ENCODE data around the gene STARD3. TPM values are rescaled to one million over a fixed set of nuclear protein-coding genes. Genes with fewer than 3 reads are reported as not detected.

Gene STARD3
- total and polyA plus RNA-seq, 2 of the 13 experiments (the other 11 are each of a cell fraction or from before 2014, with no cell fraction given) = 34.6 to 100 TPM

- TF ChIP-seq, protein P1, sequence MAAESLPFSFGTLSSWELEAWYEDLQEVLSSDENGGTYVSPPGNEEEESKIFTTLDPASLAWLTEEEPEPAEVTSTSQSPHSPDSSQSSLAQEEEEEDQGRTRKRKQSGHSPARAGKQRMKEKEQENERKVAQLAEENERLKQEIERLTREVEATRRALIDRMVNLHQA (CRISPR knock-in tag; IDR thresholded peaks at IDR 0.05) = no peak
- TF ChIP-seq ISL2 (CRISPR knock-in tag; IDR thresholded peaks at IDR 0.05) (peak; percentile 63), GZF1 (CRISPR knock-in tag; IDR thresholded peaks at IDR 0.05) (no peak; the same call in 1 of the 2 replicates), TCF12 (IDR thresholded peaks at IDR 0.05) (no peak), TCF12 (CRISPR knock-in tag; IDR thresholded peaks at IDR 0.05) (no peak), SPEN (CRISPR knock-in tag; IDR thresholded peaks at IDR 0.05; ENCODE audit: low read depth) (peak; percentile 61), SALL1 (CRISPR knock-in tag; IDR thresholded peaks at IDR 0.05) (peak; percentile 83), ZHX2 (IDR thresholded peaks at IDR 0.05; ENCODE audit: low read depth) (no peak), ZHX2 (CRISPR knock-in tag; IDR thresholded peaks at IDR 0.05; ENCODE audit: borderline replicate concordance) (peak; percentile 72; the same call in 1 of the 2 replicates), MEF2D (CRISPR knock-in tag; IDR thresholded peaks at IDR 0.05) (no peak; the same call in 1 of the 2 replicates), ZMAT3 (CRISPR knock-in tag; conservative IDR thresholded peaks at IDR 0.05) (peak; percentile 32; the same call in 1 of the 2 replicates), ELF4 (CRISPR knock-in tag; IDR thresholded peaks at IDR 0.05; ENCODE audit: borderline replicate concordance) (peak; percentile 70; the same call in 1 of the 2 replicates), ATAD3A (CRISPR knock-in tag; IDR thresholded peaks at IDR 0.05) (no peak)
- TF ChIP-seq, protein P2, sequence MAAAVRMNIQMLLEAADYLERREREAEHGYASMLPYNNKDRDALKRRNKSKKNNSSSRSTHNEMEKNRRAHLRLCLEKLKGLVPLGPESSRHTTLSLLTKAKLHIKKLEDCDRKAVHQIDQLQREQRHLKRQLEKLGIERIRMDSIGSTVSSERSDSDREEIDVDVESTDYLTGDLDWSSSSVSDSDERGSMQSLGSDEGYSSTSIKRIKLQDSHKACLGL (CRISPR knock-in tag; IDR thresholded peaks at IDR 0.05) = peak; percentile 18; the same call in 1 of the 2 replicates
- TF ChIP-seq, protein P3, sequence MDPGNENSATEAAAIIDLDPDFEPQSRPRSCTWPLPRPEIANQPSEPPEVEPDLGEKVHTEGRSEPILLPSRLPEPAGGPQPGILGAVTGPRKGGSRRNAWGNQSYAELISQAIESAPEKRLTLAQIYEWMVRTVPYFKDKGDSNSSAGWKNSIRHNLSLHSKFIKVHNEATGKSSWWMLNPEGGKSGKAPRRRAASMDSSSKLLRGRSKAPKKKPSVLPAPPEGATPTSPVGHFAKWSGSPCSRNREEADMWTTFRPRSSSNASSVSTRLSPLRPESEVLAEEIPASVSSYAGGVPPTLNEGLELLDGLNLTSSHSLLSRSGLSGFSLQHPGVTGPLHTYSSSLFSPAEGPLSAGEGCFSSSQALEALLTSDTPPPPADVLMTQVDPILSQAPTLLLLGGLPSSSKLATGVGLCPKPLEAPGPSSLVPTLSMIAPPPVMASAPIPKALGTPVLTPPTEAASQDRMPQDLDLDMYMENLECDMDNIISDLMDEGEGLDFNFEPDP (CRISPR knock-in tag; conservative IDR thresholded peaks at IDR 0.05) = no peak
- TF ChIP-seq, protein P4, sequence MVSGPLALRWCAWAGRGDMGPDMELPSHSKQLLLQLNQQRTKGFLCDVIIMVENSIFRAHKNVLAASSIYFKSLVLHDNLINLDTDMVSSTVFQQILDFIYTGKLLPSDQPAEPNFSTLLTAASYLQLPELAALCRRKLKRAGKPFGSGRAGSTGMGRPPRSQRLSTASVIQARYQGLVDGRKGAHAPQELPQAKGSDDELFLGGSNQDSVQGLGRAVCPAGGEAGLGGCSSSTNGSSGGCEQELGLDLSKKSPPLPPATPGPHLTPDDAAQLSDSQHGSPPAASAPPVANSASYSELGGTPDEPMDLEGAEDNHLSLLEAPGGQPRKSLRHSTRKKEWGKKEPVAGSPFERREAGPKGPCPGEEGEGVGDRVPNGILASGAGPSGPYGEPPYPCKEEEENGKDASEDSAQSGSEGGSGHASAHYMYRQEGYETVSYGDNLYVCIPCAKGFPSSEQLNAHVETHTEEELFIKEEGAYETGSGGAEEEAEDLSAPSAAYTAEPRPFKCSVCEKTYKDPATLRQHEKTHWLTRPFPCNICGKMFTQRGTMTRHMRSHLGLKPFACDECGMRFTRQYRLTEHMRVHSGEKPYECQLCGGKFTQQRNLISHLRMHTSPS (CRISPR knock-in tag; IDR thresholded peaks at IDR 0.05; ENCODE audit: low read depth) = no peak
- TF ChIP-seq, protein P5, sequence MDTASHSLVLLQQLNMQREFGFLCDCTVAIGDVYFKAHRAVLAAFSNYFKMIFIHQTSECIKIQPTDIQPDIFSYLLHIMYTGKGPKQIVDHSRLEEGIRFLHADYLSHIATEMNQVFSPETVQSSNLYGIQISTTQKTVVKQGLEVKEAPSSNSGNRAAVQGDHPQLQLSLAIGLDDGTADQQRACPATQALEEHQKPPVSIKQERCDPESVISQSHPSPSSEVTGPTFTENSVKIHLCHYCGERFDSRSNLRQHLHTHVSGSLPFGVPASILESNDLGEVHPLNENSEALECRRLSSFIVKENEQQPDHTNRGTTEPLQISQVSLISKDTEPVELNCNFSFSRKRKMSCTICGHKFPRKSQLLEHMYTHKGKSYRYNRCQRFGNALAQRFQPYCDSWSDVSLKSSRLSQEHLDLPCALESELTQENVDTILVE (CRISPR knock-in tag; IDR thresholded peaks at IDR 0.05) = peak; percentile 99
Measured at GRCh38 chr17:39687546-39688474, 50.9 kb downstream of the STARD3 start, which contains the start of gene PGAP3 (continued).

All from HepG2 (cell line).